A673 (cell line): ENCODE measurements around the gene ANKMY1. TPM values are rescaled to one million over a fixed set of nuclear protein-coding genes. Genes with fewer than 3 reads are reported as not detected.

Source experiments
- BruUV-seq: library from RNA; stranded (reverse); fragments of 400-500 nt; replicated peaks from 2 replicates; lab custom pipeline; 2021; lab: Mats Ljungman, UMichigan
- CTCF ChIA-PET: fragments of 300-600 bp; sonication (Branson Sonifier 250); formaldehyde crosslinking; loops from one replicate; lab custom pipeline; 2022; ENCODE audit warnings: antibody characterized with exemption; lab: Charles Lee
- POLR2A ChIA-PET: fragments of 300-600 bp; sonication (Branson Sonifier 250); formaldehyde crosslinking; loops from one replicate; lab custom pipeline; 2022; ENCODE audit warnings: antibody characterized with exemption; ENCODE audit not compliant: low non-redundant PET; lab: Charles Lee
- DNase-seq: peaks from one replicate; pipeline ENCODE4 v3.0.0-alpha.2; 2015; ENCODE audit warnings: low spot score
- H3K27ac ChIP-seq: fragments of 200-600 bp; sonication (generic); 2 replicates; pipeline ENCODE4 v1.5.1; 2016; ENCODE audit warnings: mixed run types, low read depth, mild to moderate bottlenecking, mixed read lengths, antibody characterized with exemption, low read length; ENCODE audit not compliant: poor library complexity, severe bottlenecking
- H3K27me3 ChIP-seq: fragments of 200-600 bp; sonication (generic); replicated peaks from 2 replicates; pipeline ENCODE4 v1.6.1; 2017; ENCODE audit warnings: mixed run types, low read depth, mild to moderate bottlenecking, mixed read lengths, antibody characterized with exemption, low read length; ENCODE audit not compliant: insufficient read depth, poor library complexity
- H3K36me3 ChIP-seq: fragments of 200-600 bp; sonication (generic); 2 replicates; pipeline ENCODE4 v1.6.1; 2016; ENCODE audit warnings: mixed run types, mild to moderate bottlenecking, mixed read lengths, antibody characterized with exemption, low read length; ENCODE audit not compliant: insufficient read depth, poor library complexity, severe bottlenecking
- H3K4me1 ChIP-seq: fragments of 200-600 bp; sonication (generic); 2 replicates; pipeline ENCODE4 v1.6.1; 2017; ENCODE audit warnings: mixed run types, mild to moderate bottlenecking, mixed read lengths, antibody characterized with exemption, low read length; ENCODE audit not compliant: insufficient read depth, poor library complexity, severe bottlenecking
- H3K4me3 ChIP-seq: fragments of 200-600 bp; sonication (generic); 2 replicates; pipeline ENCODE4 v1.5.1; 2016; ENCODE audit warnings: low read depth, mixed run types, mild to moderate bottlenecking, mixed read lengths, low read length; ENCODE audit not compliant: poor library complexity, severe bottlenecking
- H3K9me3 ChIP-seq: fragments of 200-600 bp; sonication (generic); 2 replicates; pipeline ENCODE4 v1.6.1; 2016; ENCODE audit warnings: mixed run types, low read depth, mild to moderate bottlenecking, mixed read lengths, antibody characterized with exemption, low read length; ENCODE audit not compliant: poor library complexity, severe bottlenecking
- CTCF ChIP-seq: fragments of 300-800, 200-600 bp; sonication (generic); conservative IDR thresholded peaks from 2 replicates; pipeline ENCODE4 v1.5.1; 2017; ENCODE audit warnings: low read depth, mild to moderate bottlenecking, antibody characterized with exemption, low read length, moderate library complexity, mixed read lengths
- EZH2 ChIP-seq: fragments of 200-600 bp; sonication (generic); IDR thresholded peaks from 2 replicates; pipeline ENCODE4 v1.6.1; 2017; ENCODE audit warnings: borderline replicate concordance, low read depth, mild to moderate bottlenecking, mixed read lengths, antibody characterized with exemption, low read length; ENCODE audit not compliant: poor library complexity, severe bottlenecking
- intact Hi-C: fragments of 100-400 bp; cut with micrococcal nuclease; formaldehyde crosslinking; loops from one replicate; pipeline ENCODE4 v1.10.0; 2022; ENCODE audit not compliant: unreplicated experiment
- total RNA-seq: library from RNA; stranded (reverse); gene quantifications from 2 replicates; pipeline ENCODE4 v1.2.3, GENCODE V29; 2021

The ANKMY1 gene
- total RNA-seq, 1 experiment from 2014 or later: 21.8 TPM

GRCh38 chr2:240553956-240554480 lies 3.8 kb downstream of the ANKMY1 start:
- H3K27ac ChIP-seq: no peak overlapping the region
- H3K27me3 ChIP-seq: no peaks in the 10 kb centered on the region
- CTCF ChIA-PET: no interaction called here
- intact Hi-C loops: no loop called here
- peaks cover 6% of the 10 kb centered on the region for H3K4me1 ChIP-seq
- H3K9me3 ChIP-seq: peaks cover 12% of the 10 kb centered on the region
- POLR2A ChIA-PET: no interaction called here
- DNase-seq: no peak
- no peak overlapping the region for H3K4me3 ChIP-seq
- TF ChIP-seq CTCF: no peak
- no peak for TF ChIP-seq EZH2
- H3K36me3 ChIP-seq: peaks cover 23% of the 10 kb centered on the region
- BruUV-seq: no TSS peak

GRCh38 chr2:240551811-240552210 lies 6.0 kb downstream of the ANKMY1 start:
- DNase-seq: no peak
- Histone ChIP-seq H3K27me3 (no peaks in the 10 kb centered on the region), H3K27ac (no peak overlapping the region), H3K36me3 (peaks cover 23% of the 10 kb centered on the region), H3K4me3 (no peak overlapping the region), H3K9me3 (peaks cover 12% of the 10 kb centered on the region), H3K4me1 (no peaks in the 10 kb centered on the region)
- POLR2A ChIA-PET: no interaction called here
- no TSS peak for BruUV-seq
- no peak for TF ChIP-seq CTCF
- no peak for TF ChIP-seq EZH2
- intact Hi-C loops: no loop called here
- CTCF ChIA-PET: no interaction called here

GRCh38 chr2:240551288-240551687 lies 6.5 kb downstream of the ANKMY1 start:
- Histone ChIP-seq H3K9me3 (peaks cover 12% of the 10 kb centered on the region), H3K36me3 (peaks cover 23% of the 10 kb centered on the region), H3K27me3 (no peaks in the 10 kb centered on the region), H3K4me3 (no peak overlapping the region), H3K27ac (no peak overlapping the region), H3K4me1 (no peaks in the 10 kb centered on the region)
- CTCF ChIA-PET: no interaction called here
- DNase-seq: no peak
- TF ChIP-seq EZH2 (no peak), CTCF (no peak)
- intact Hi-C loops: no loop called here
- POLR2A ChIA-PET: no interaction called here
- no TSS peak for BruUV-seq
